ENCODE data around the gene GPNMB. TPM values are rescaled to one million over a fixed set of nuclear protein-coding genes. Genes with fewer than 3 reads are reported as not detected.
"Not testable (repeated sequence)": the region's sequence is repeated elsewhere in the genome, so short reads cannot be mapped to it uniquely, and the experiment has no call there.

The GPNMB gene
- total RNA-seq (2013; cell fraction: nucleolus; rRNA removed), result 12.5 and 17.3 TPM in 2 replicates
- total RNA-seq (2014; rRNA removed) (8.3 and 12.2 TPM in 2 replicates), total RNA-seq (2014; rRNA removed; fragmentation: Illumina TruSeq; extraction: Trizol) (8.0 and 8.9 TPM in 2 replicates), total RNA-seq (2021) (4.2 and 5.9 TPM in 2 replicates), polyA plus RNA-seq (2011; rRNA removed) (10.2 and 17.4 TPM in 2 replicates), polyA plus RNA-seq (2014; fragmentation: Illumina TruSeq; extraction: Trizol) (10.4 and 16.8 TPM in 2 replicates), polyA plus RNA-seq (2014; fragmentation: Nextera tagmentation; extraction: Ambion mirVana) (10 to 100 TPM; 15.6 to 22.3 TPM), polyA plus RNA-seq (2014; rRNA removed) (8.2 and 9.2 TPM in 2 replicates), polyA plus RNA-seq (2016; fragmentation: Nextera tagmentation; extraction: Ambion mirVana) (10 to 100 TPM in 1 of 2 experiments, 1 to 10 TPM in 1; 9.7 to 11.1 TPM), polyA minus RNA-seq (2011; rRNA and poly(A)+ RNA removed) (5.2 and 6.2 TPM in 2 replicates), Bru-seq, nascent RNA (percentile 35 among the genes with signal in this experiment), BruChase-seq, experiment 1, labeled RNA remaining after a 6-hour chase (percentile 31 among the genes with signal in this experiment), BruChase-seq, experiment 2, labeled RNA remaining after a 2-hour chase (percentile 24 among the genes with signal in this experiment)
- polyA plus RNA-seq (2011; ENCODE audit: low read depth), result 2.6 TPM
- polyA plus RNA-seq (2011; cell fraction: cytosol; rRNA removed), result 4.2 and 5.2 TPM in 2 replicates
- polyA plus RNA-seq (2011; cell fraction: nucleus; rRNA removed), result 5.1 and 10.5 TPM in 2 replicates
- 5.2 and 5.8 TPM in 2 replicates for polyA plus RNA-seq (2012)
- 0.80 and 1.6 TPM in 2 replicates for polyA minus RNA-seq (2011; cell fraction: cytosol; rRNA and poly(A)+ RNA removed)
- polyA minus RNA-seq (2011; cell fraction: nucleus; rRNA and poly(A)+ RNA removed), result 5.7 and 5.9 TPM in 2 replicates
- long read RNA-seq, experiment 1, partial matches to known transcripts, result 0 of 1 reads
- long read RNA-seq, experiment 1, other reads (novel, unspliced or antisense), result 1 of 1 reads
- long read RNA-seq, experiment 2, transcript GPNMB-207 (2 exons, 808 nt), result major isoform, 22 of 27 reads
- long read RNA-seq, experiment 2, partial matches to known transcripts, result 0 of 27 reads
- long read RNA-seq, experiment 2, other reads (novel, unspliced or antisense), result 2 of 27 reads

DNA sequence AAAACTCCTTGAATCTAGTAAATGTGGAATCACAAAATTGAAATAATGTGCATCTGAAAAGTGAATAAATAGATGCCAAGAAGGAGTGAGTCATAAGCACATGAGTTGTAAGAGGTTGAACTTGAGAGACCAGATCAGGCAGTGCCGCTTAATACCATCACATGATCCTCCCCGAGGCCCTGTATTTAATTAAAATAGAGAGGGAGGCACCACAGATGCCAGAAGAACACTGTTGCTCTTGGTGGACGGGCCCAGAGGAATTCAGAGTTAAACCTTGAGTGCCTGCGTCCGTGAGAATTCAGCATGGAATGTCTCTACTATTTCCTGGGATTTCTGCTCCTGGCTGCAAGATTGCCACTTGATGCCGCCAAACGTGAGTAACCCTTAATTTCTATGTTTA is at the start of gene GPNMB:
TSS of gene GPNMB (plus strand) at position 221 of the 400 bp plus-strand sequence. CDS start at position 304, 83 bp downstream.
- 69% methylated on average over 7 of the region's 7 CpGs for WGBS (ENCODE audit: insufficient coverage, insufficient replicate concordance, low lambda C conversion rate, missing lambda C conversion rate)
- ChIA-PET RAD21 (ENCODE audit: unreplicated experiment) (interaction anchor here (0.9 kb wide), 1 partner anchor 198 kb away, joined by 3 read pairs; no protein-coding TSS in a partner anchor), CTCF (interaction anchor here (1.2 kb wide), 1 partner anchor 9 kb away, joined by 3 read pairs; no protein-coding TSS in a partner anchor), POLR2A (interaction anchor here (0.7 kb wide), 1 partner anchor 11 kb away, joined by 3 read pairs; no protein-coding TSS in a partner anchor), SMC1A (ENCODE audit: uncharacterized antibody, unreplicated experiment) (no interaction called here)
- peak within 1 kb of the TSS; percentile 64 for H2AFZ ChIP-seq (ENCODE audit: control insufficient read depth, low read depth, low read length)
- peak within 1 kb of the TSS; percentile 94 for H3K4me2 ChIP-seq (ENCODE audit: control insufficient read depth, insufficient read depth)
- no peak within 1 kb of the TSS for H3K9ac ChIP-seq (ENCODE audit: control insufficient read depth, insufficient read depth, low read length)
- intact Hi-C loops (cut with micrococcal nuclease; ENCODE audit: unreplicated experiment), result no loop called here
- FAIRE-seq (no peak), DNase-seq (ENCODE audit: low read depth, low spot score) (no peak), ATAC-seq (no peak)
- H3K9me3 ChIP-seq (replicated peaks; ENCODE audit: control insufficient read depth, insufficient read depth, low read length), result peaks cover 3% of the 10 kb centered on the region; the same call in 2 of the 3 replicates
- no peaks in the 10 kb centered on the region for H3K36me3 ChIP-seq (ENCODE audit: control insufficient read depth in 2 of 2, insufficient read depth in 2 of 2, low read length in 1 of 2)
- H4K20me1 ChIP-seq (ENCODE audit: control insufficient read depth, insufficient read depth), result no peaks in the 10 kb centered on the region
- no peaks in the 10 kb centered on the region for H3K79me2 ChIP-seq (ENCODE audit: control insufficient read depth, insufficient read depth, low read length)
- TF ChIP-seq NFYA (IDR thresholded peaks at IDR 0.05; ENCODE audit: borderline replicate concordance, low read depth, low read length), result no peak
- no peak for TF ChIP-seq MYB (IDR thresholded peaks at IDR 0.05; ENCODE audit: borderline replicate concordance, low read depth, low read length)
- no peak for TF ChIP-seq NR2C2 (IDR thresholded peaks at IDR 0.05; ENCODE audit: borderline replicate concordance, control insufficient read depth, insufficient read length, low read depth)
- no peak for TF ChIP-seq RCOR1 (conservative IDR thresholded peaks at IDR 0.05; ENCODE audit: low read depth, low read length)
- TF ChIP-seq PAX5 (IDR thresholded peaks at IDR 0.05; ENCODE audit: borderline replicate concordance, low read depth, low read length), result no peak
- no peak for TF ChIP-seq ZBTB40 (IDR thresholded peaks at IDR 0.05; ENCODE audit: borderline replicate concordance)
- no peak for TF ChIP-seq ZNF384 (IDR thresholded peaks at IDR 0.05; ENCODE audit: borderline replicate concordance, low read depth, low read length)
- BruUV-seq (replicated peaks), result no TSS peak
- in situ Hi-C loops (cut with MboI), result no loop called here
- no peak within 1 kb of the TSS; the same call in 1 of the 2 replicates for H3K4me3 ChIP-seq
- H3K27ac ChIP-seq (ENCODE audit: control insufficient read depth, insufficient read depth), result no peak within 1 kb of the TSS
- H3K27me3 ChIP-seq (replicated peaks in 1 of 2; ENCODE audit: control insufficient read depth in 2 of 2, insufficient read depth in 2 of 2, low read length in 1 of 2), result 0 out of 4 replicates have a peak, but pooled peaks cover 0 to 5% of the 10 kb centered on the region in 2 experiments
- H3K4me1 ChIP-seq (ENCODE audit: control insufficient read depth, insufficient read depth, low read length), result no peaks in the 10 kb centered on the region; the same call in 1 of the 2 replicates

GRCh38 chr7:23197745-23198144 is 48.8 kb upstream of the GPNMB start:
- H3K9ac ChIP-seq (ENCODE audit: control insufficient read depth, insufficient read depth, low read length); H4K20me1 ChIP-seq (ENCODE audit: control insufficient read depth, insufficient read depth); H3K4me1 ChIP-seq (ENCODE audit: control insufficient read depth, insufficient read depth, low read length); H3K79me2 ChIP-seq (ENCODE audit: control insufficient read depth, insufficient read depth, low read length); FAIRE-seq; H3K27me3 ChIP-seq (replicated peaks in 1 of 2; ENCODE audit: control insufficient read depth in 2 of 2, insufficient read depth in 2 of 2, low read length in 1 of 2); ATAC-seq; intact Hi-C loops (cut with micrococcal nuclease; ENCODE audit: unreplicated experiment); H3K9me3 ChIP-seq (replicated peaks; ENCODE audit: control insufficient read depth, insufficient read depth, low read length); H3K4me3 ChIP-seq; BruUV-seq (replicated peaks); RAD21 ChIA-PET (ENCODE audit: unreplicated experiment); SMC1A ChIA-PET (ENCODE audit: uncharacterized antibody, unreplicated experiment); POLR2A ChIA-PET; in situ Hi-C loops (cut with MboI); H3K4me2 ChIP-seq (ENCODE audit: control insufficient read depth, insufficient read depth); H3K27ac ChIP-seq (ENCODE audit: control insufficient read depth, insufficient read depth); H2AFZ ChIP-seq (ENCODE audit: control insufficient read depth, low read depth, low read length); DNase-seq (ENCODE audit: low read depth, low spot score): not testable (repeated sequence)
- CTCF ChIA-PET, result interaction anchor here (2.5 kb wide), 1 partner anchor 13 kb away, joined by 10 read pairs; no protein-coding TSS in a partner anchor
- peaks cover 12 to 29% of the 10 kb centered on the region in 2 experiments for H3K36me3 ChIP-seq (ENCODE audit: control insufficient read depth in 2 of 2, insufficient read depth in 2 of 2, low read length in 1 of 2)
- 100% methylated on average over 5 of the region's 5 CpGs for WGBS (ENCODE audit: insufficient coverage, insufficient replicate concordance, low lambda C conversion rate, missing lambda C conversion rate)

Measured in GM12878 (cell line).